Liver (tissue), 9 donors: ENCODE results near the gene AZGP1. TPM values are rescaled to one million over a fixed set of nuclear protein-coding genes. Genes with fewer than 3 reads are reported as not detected.

Experiments used
- DNase-seq: peaks from one replicate; pipeline ENCODE4 v3.0.0-alpha.2; 2017; ENCODE audit warnings: low spot score
- H3K27ac ChIP-seq, 2 donors: one replicate each; pipeline ENCODE4 v1.7.0; 2013; ENCODE audit warnings: inconsistent platforms in 2 of 2, low read length in 2 of 2, control low read depth in 1 of 2, low read depth in 1 of 2, mild to moderate bottlenecking in 1 of 2
- H3K27me3 ChIP-seq, 4 donors: one replicate each; pipeline versions ENCODE4 v1.6.1 to v1.7.0; 2013; ENCODE audit warnings: low read length in 3 of 4, inconsistent platforms in 1 of 4, mild to moderate bottlenecking in 1 of 4, moderate library complexity in 1 of 4; ENCODE audit not compliant: control insufficient read depth in 4 of 4, insufficient read depth in 4 of 4
- H3K36me3 ChIP-seq, 4 donors: one replicate each; pipeline versions ENCODE4 v1.6.1 to v1.7.0; 2013; ENCODE audit warnings: low read length in 3 of 4, mild to moderate bottlenecking in 3 of 4, low read depth in 1 of 4, moderate library complexity in 1 of 4; ENCODE audit not compliant: control insufficient read depth in 4 of 4, insufficient read depth in 3 of 4
- H3K4me1 ChIP-seq, 4 donors: one replicate each; pipeline versions ENCODE4 v1.6.1 to v1.7.0; 2013; ENCODE audit warnings: low read length in 3 of 4, mild to moderate bottlenecking in 3 of 4, moderate library complexity in 1 of 4; ENCODE audit not compliant: control insufficient read depth in 4 of 4, insufficient read depth in 4 of 4
- H3K4me3 ChIP-seq, 3 donors: one replicate each; pipeline versions ENCODE4 v1.6.1 to v1.7.0; 2013; ENCODE audit warnings: low read length in 3 of 3, control low read depth in 1 of 3, low read depth in 1 of 3, mild to moderate bottlenecking in 1 of 3
- H3K9ac ChIP-seq, 2 donors: one replicate each; pipeline ENCODE4 v1.7.0; 2013; ENCODE audit warnings: low read length in 2 of 2, mild to moderate bottlenecking in 2 of 2, moderate library complexity in 2 of 2, control low read depth in 1 of 2, low read depth in 1 of 2
- H3K9me3 ChIP-seq, 4 donors: one replicate each; pipeline versions ENCODE4 v1.6.1 to v1.7.0; 2013; ENCODE audit warnings: low read length in 3 of 4; ENCODE audit not compliant: control insufficient read depth in 4 of 4
- ATF3 ChIP-seq: IDR thresholded peaks from 2 replicates; pipeline ENCODE4 v1.6.1; 2016; ENCODE audit warnings: antibody characterized with exemption
- CTCF ChIP-seq: fragments of 150-350 bp; IDR thresholded peaks from 2 replicates; pipeline ENCODE4 v1.5.1; 2017; ENCODE audit warnings: improper control_type of control experiment, low read depth, low read length; ENCODE audit not compliant: missing input control
- EGR1 ChIP-seq, 2 donors: IDR thresholded peaks; 2 replicates each; pipeline ENCODE4 v1.6.1; 2016 to 2018; ENCODE audit warnings: antibody characterized with exemption in 2 of 2, low read depth in 2 of 2
- FOXA1 ChIP-seq: IDR thresholded peaks from 2 replicates; pipeline ENCODE4 v1.6.1; 2016; ENCODE audit warnings: antibody characterized with exemption
- FOXA2 ChIP-seq: IDR thresholded peaks from 2 replicates; pipeline ENCODE4 v1.6.1; 2016; ENCODE audit warnings: antibody characterized with exemption
- GABPA ChIP-seq, 2 donors: IDR thresholded peaks in 1 of 2; conservative IDR thresholded peaks in 1 of 2; 2 replicates each; pipeline ENCODE4 v1.6.1; 2016; ENCODE audit warnings: antibody characterized with exemption in 2 of 2, mild to moderate bottlenecking in 1 of 2, moderate library complexity in 1 of 2
- HNF4A ChIP-seq, 2 donors: conservative IDR thresholded peaks; 2 replicates each; pipeline ENCODE4 v1.6.1; 2016; ENCODE audit warnings: antibody characterized with exemption in 2 of 2, mild to moderate bottlenecking in 2 of 2
- HNF4G ChIP-seq: IDR thresholded peaks from 2 replicates; pipeline ENCODE4 v1.6.1; 2016; ENCODE audit warnings: antibody characterized with exemption
- JUND ChIP-seq, 2 donors: IDR thresholded peaks; 2 replicates each; pipeline ENCODE4 v1.6.1; 2016; ENCODE audit warnings: antibody characterized with exemption in 2 of 2
- MAX ChIP-seq: IDR thresholded peaks from 2 replicates; pipeline ENCODE4 v1.6.1; 2016; ENCODE audit warnings: antibody characterized with exemption
- NR2F2 ChIP-seq: IDR thresholded peaks from 2 replicates; pipeline ENCODE4 v1.6.1; 2016; ENCODE audit warnings: antibody characterized with exemption
- RAD21 ChIP-seq, 2 donors: IDR thresholded peaks; 2 replicates each; pipeline ENCODE4 v1.6.1; 2016; ENCODE audit warnings: antibody characterized with exemption in 2 of 2, mild to moderate bottlenecking in 2 of 2
- REST ChIP-seq: IDR thresholded peaks from 2 replicates; pipeline ENCODE4 v1.6.1; 2016; ENCODE audit warnings: antibody characterized with exemption, mild to moderate bottlenecking
- RXRA ChIP-seq, 2 donors: IDR thresholded peaks; 2 replicates each; pipeline ENCODE4 v1.6.1; 2017 to 2018; ENCODE audit warnings: antibody characterized with exemption in 2 of 2, mild to moderate bottlenecking in 1 of 2
- SP1 ChIP-seq: IDR thresholded peaks from 2 replicates; pipeline ENCODE4 v1.6.1; 2018; ENCODE audit warnings: antibody characterized with exemption, mild to moderate bottlenecking
- TAF1 ChIP-seq: conservative IDR thresholded peaks from 2 replicates; pipeline ENCODE4 v1.6.1; 2016; ENCODE audit warnings: antibody characterized with exemption, mild to moderate bottlenecking
- YY1 ChIP-seq: IDR thresholded peaks from 2 replicates; pipeline ENCODE4 v1.6.1; 2016; ENCODE audit warnings: antibody characterized with exemption, mild to moderate bottlenecking
- ZBTB33 ChIP-seq: IDR thresholded peaks from 2 replicates; pipeline ENCODE4 v1.6.1; 2016; ENCODE audit warnings: antibody characterized with exemption
- WGBS: extraction: QIAGEN DNeasy Blood & Tissue Kit; methylation state at CpG from one replicate; pipeline ENCODE4 v1.1.7; 2013; 5-methylcytosine and 5-hydroxymethylcytosine counted together
- polyA plus RNA-seq, 2 donors: library from polyadenylated mRNA; stranded (reverse) in 1 of 2; unstranded in 1 of 2; fragments of 200-250 nt in 1 of 2; fragments of >200 nt in 1 of 2; fragmentation: Nextera tagmentation in 1 of 2; extraction: Ambion mirVana in 1 of 2; gene quantifications; one replicate each; pipeline versions ENCODE4 v1.2.1 to v1.2.3, GENCODE V29; 2013 to 2015
- total RNA-seq, 2 donors: library from RNA; depleted of rRNA; stranded (reverse); fragments of >200 nt; gene quantifications; one replicate each; pipeline ENCODE4 v1.2.3, GENCODE V29; 2014
- donor health status: healthy.
- donor health status: healthy.
- donor health status: healthy.
- donor health status: healthy.
- donor health status: healthy.

AZGP1 gene
- total and polyA plus RNA-seq, 4 donors = 99.5 to 2,721 (median 1,150) TPM

GRCh38 chr7:100007887-100008286, 32.1 kb upstream of the AZGP1 start:
- TF ChIP-seq NR2F2 = no peak
- no peak for TF ChIP-seq SP1
- TF ChIP-seq YY1 = no peak
- TF ChIP-seq RXRA (IDR thresholded peaks at IDR 0.05) = no peak
- no peak for TF ChIP-seq RAD21 (IDR thresholded peaks at IDR 0.05)
- no peak for TF ChIP-seq CTCF
- no peak for TF ChIP-seq MAX
- no peak for TF ChIP-seq EGR1 (IDR thresholded peaks at IDR 0.05; ENCODE audit: low read depth in 2 of 2)
- TF ChIP-seq HNF4A (conservative IDR thresholded peaks at IDR 0.05) = no peak
- TF ChIP-seq REST = no peak
- no peak for TF ChIP-seq FOXA1
- TF ChIP-seq FOXA2 = no peak
- no peak for TF ChIP-seq JUND (IDR thresholded peaks at IDR 0.05)
- no peak for TF ChIP-seq ZBTB33
- TF ChIP-seq TAF1 = no peak
- TF ChIP-seq ATF3 = no peak
- no peak for TF ChIP-seq HNF4G
- TF ChIP-seq GABPA (IDR thresholded peaks at IDR 0.05 in 1 of 2, conservative IDR thresholded peaks at IDR 0.05 in 1 of 2) = no peak
- Histone ChIP-seq H3K4me1 (peaks cover 13 to 73% (median 56%) of the 10 kb centered on the region in 4 donors), H3K9ac (no peak overlapping the region), H3K36me3 (no peaks in the 10 kb centered on the region), H3K27me3 (no peaks in the 10 kb centered on the region), H3K9me3 (no peaks in the 10 kb centered on the region), H3K4me3 (no peak overlapping the region), H3K27ac (peak overlapping the region; percentile 44 to 76)
- no peak for DNase-seq
- WGBS = 83% methylated on average over 3 of the region's 3 CpGs
